H1 (cell line): ENCODE measurements around the gene NRK.

Experiments
- CHD2 ChIP-seq: IDR thresholded peaks from 2 replicates; pipeline ENCODE4 v1.6.1; 2012; ENCODE audit warnings: low read length, improper control_type of control experiment
- CREB1 ChIP-seq: IDR thresholded peaks from 2 replicates; pipeline ENCODE4 v1.6.1; 2012; ENCODE audit warnings: inconsistent platforms
- CTCF ChIP-seq, 3 experiments: IDR thresholded peaks; 1 replicate in 2 of 3; 2 replicates in 1 of 3; pipeline versions ENCODE4 v1.5.1 to v1.6.1; 2011; ENCODE audit warnings: low read length in 3 of 3, mild to moderate bottlenecking in 3 of 3, inconsistent platforms in 2 of 3, low read depth in 1 of 3, moderate library complexity in 1 of 3; ENCODE audit not compliant: insufficient read depth in 1 of 3; ENCODE audit errors: control extremely low read depth in 1 of 3
- EP300 ChIP-seq, 2 experiments: IDR thresholded peaks; 1 replicate in 1 of 2; 2 replicates in 1 of 2; pipeline ENCODE4 v1.6.1; 2011 to 2012; ENCODE audit warnings: low read depth in 2 of 2, low read length in 2 of 2, mild to moderate bottlenecking in 2 of 2, borderline replicate concordance in 1 of 2, inconsistent platforms in 1 of 2, moderate library complexity in 1 of 2
- GABPA ChIP-seq: IDR thresholded peaks from 2 replicates; pipeline ENCODE4 v1.6.1; 2011; ENCODE audit warnings: mild to moderate bottlenecking, low read length, moderate library complexity, borderline replicate concordance; ENCODE audit not compliant: insufficient read depth
- JUND ChIP-seq: IDR thresholded peaks from 2 replicates; pipeline ENCODE4 v1.6.1; 2011; ENCODE audit warnings: mild to moderate bottlenecking, improper control_type of control experiment, low read length
- MAX ChIP-seq: IDR thresholded peaks from 2 replicates; pipeline ENCODE4 v1.6.1; 2012; ENCODE audit warnings: inconsistent platforms
- POLR2A ChIP-seq, 2 experiments: IDR thresholded peaks; 1 replicate in 1 of 2; 2 replicates in 1 of 2; pipeline ENCODE4 v1.6.1; 2011; ENCODE audit warnings: low read depth in 2 of 2, low read length in 2 of 2, mild to moderate bottlenecking in 2 of 2; ENCODE audit errors: control extremely low read depth in 1 of 2
- POLR2AphosphoS5 ChIP-seq: IDR thresholded peaks from 2 replicates; pipeline ENCODE4 v1.6.1; 2011; ENCODE audit warnings: low read depth, low read length
- SUZ12 ChIP-seq: fragments of 200-600 bp; sonication (generic); IDR thresholded peaks from 2 replicates; pipeline ENCODE4 v1.6.1; 2012; ENCODE audit warnings: mild to moderate bottlenecking, inconsistent platforms, low read length, moderate library complexity, mixed read lengths
- TEAD4 ChIP-seq: IDR thresholded peaks from 2 replicates; pipeline ENCODE4 v1.6.1; 2012; ENCODE audit warnings: low read depth, low read length, inconsistent platforms, mixed read lengths
- USF2 ChIP-seq: IDR thresholded peaks from 2 replicates; pipeline ENCODE4 v1.6.1; 2011; ENCODE audit warnings: low read length, improper control_type of control experiment

GRCh38 chrX:105845631-105846030 lies 23.3 kb downstream of the NRK start:
- TF ChIP-seq CTCF (IDR thresholded peaks at IDR 0.05; ENCODE audit: control extremely low read depth in 1 of 3, insufficient read depth in 1 of 3, low read depth in 1 of 3, low read length in 3 of 3) (no peak), CREB1 (no peak), POLR2AphosphoS5 (no peak), POLR2A (IDR thresholded peaks at IDR 0.05; ENCODE audit: control extremely low read depth in 1 of 2, low read depth in 2 of 2, low read length in 2 of 2) (no peak), EP300 (IDR thresholded peaks at IDR 0.05; ENCODE audit: borderline replicate concordance in 1 of 2, low read depth in 2 of 2, low read length in 2 of 2) (no peak), CHD2 (no peak), GABPA (no peak), JUND (no peak), SUZ12 (no peak), USF2 (no peak), TEAD4 (no peak), MAX (no peak)
